Left lung (tissue), 10 donors: ENCODE results near the gene PRDM12. TPM values are rescaled to one million over a fixed set of nuclear protein-coding genes. Genes with fewer than 3 reads are reported as not detected.
A peak's percentile ranks its signal among the peaks of the same experiment; 100 is the strongest.

ENCODE experiments used
- ATAC-seq: fragments of 200-7000 bp; cut with Tn5 transposase; one replicate; pipeline ENCODE4 v1.9.1; 2020; ENCODE audit warnings: moderate library complexity
- DNase-seq, 4 donors: peaks; one replicate each; pipeline ENCODE4 v3.0.0-alpha.2; 2013 to 2020
- H3K27ac ChIP-seq, 2 donors: fragments of 200-600 bp; sonication (generic) in 1 of 2; one replicate each; pipeline versions ENCODE4 v1.5.0 to v1.8.0; 2020 to 2021
- H3K27me3 ChIP-seq, 2 donors: fragments of 200-600 bp; sonication (generic) in 1 of 2; one replicate each; pipeline versions ENCODE4 v1.5.0 to v1.8.0; 2020 to 2021
- H3K36me3 ChIP-seq, 2 donors: fragments of 200-600 bp; sonication (generic) in 1 of 2; one replicate each; pipeline versions ENCODE4 v1.5.0 to v1.8.0; 2020 to 2021
- H3K4me1 ChIP-seq, 2 donors: fragments of 200-600 bp; one replicate each; pipeline ENCODE4 v1.8.0; 2021
- H3K4me3 ChIP-seq, 2 donors: fragments of 200-600 bp; sonication (generic) in 1 of 2; one replicate each; pipeline versions ENCODE4 v1.5.0 to v1.8.0; 2020 to 2021; ENCODE audit warnings: mild to moderate bottlenecking in 1 of 2
- H3K9me3 ChIP-seq, 2 donors: fragments of 200-600 bp; sonication (generic) in 1 of 2; one replicate each; pipeline versions ENCODE4 v1.5.0 to v1.8.0; 2020 to 2021
- CTCF ChIP-seq, 2 donors: fragments of 200-600 bp; sonication (generic) in 1 of 2; IDR thresholded peaks; one replicate each; pipeline versions ENCODE4 v1.5.0 to v1.8.0; 2021; ENCODE audit warnings: antibody characterized with exemption in 2 of 2
- intact Hi-C, 2 donors: fragments of 100-400 bp; cut with DNase I; formaldehyde crosslinking; loops; one replicate each; pipeline versions ENCODE4 v1.11.2 to v1.14.2; 2022
- polyA plus RNA-seq, 6 donors: library from polyadenylated mRNA; unstranded; fragments of 120-200 nt; gene quantifications; one replicate each; pipeline ENCODE4 v1.2.1, GENCODE V29; 2013; ENCODE audit not compliant: insufficient read length in 6 of 6
- total RNA-seq, 2 donors: library from RNA; stranded (reverse); fragmentation: NEBNext Ultra II Directional; extraction: Animal tissue kit (Norgen Biotek cat#: 25700); gene quantifications; one replicate each; pipeline ENCODE4 v1.2.1, GENCODE V29; 2021
- donor health status: DM: no; HTN: yes; CAD: no.
- donor health status: DM: no; HTN: no; CAD: no.

PRDM12 gene
- total and polyA plus RNA-seq, 8 donors, result not detected

DNA sequence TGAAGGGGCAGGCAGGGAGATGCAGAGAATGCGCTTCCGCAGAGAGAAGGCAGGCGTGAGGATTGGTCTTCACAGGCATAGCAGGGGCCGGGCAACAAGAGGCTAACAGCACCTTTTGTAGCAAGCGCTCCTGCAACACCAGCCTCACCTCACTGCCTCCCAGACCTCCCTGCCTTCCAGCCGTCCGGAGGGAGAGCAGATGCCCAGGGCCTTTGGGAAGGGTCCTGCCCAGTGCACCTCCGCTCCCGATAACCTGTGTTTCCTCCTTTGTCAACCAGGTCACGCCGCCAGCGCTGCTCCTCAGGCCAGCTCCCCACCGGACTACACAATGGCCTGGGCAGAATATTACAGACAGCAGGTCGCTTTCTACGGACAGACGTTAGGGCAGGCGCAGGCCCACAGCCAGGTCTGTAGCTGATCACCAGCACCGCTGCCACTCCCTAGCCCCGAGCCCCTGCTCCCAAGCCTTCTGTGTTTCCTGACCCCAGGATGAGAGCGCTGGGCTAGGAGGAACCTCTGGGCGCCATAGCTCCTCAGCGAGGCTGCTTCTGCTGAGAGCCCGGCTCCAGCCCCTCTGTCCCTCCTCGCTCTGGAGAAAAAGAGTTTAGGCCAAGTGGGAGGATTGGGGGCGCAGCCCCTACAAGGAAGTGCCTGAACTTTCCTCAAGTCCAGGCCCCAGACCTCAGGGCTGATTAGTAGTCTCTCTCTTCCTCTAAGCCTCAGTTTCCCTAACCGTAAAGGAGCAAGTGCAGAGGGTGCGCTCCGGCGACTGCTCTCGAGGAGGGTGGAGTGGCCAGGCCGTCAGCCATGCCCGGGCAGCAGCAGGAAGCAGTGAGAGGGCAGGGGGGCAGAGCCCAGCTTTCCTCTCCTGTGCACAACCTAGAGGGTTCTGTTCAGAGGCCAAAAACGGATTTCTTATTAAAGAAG lies 28.4 kb upstream of the PRDM12 start:
- DNase-seq (peak in 1 of 4 donors; percentile 67), ATAC-seq (no peak)
- no peaks in the 10 kb centered on the region for H3K4me1 ChIP-seq
- no peak overlapping the region for H3K4me3 ChIP-seq
- TF ChIP-seq CTCF (IDR thresholded peaks at IDR 0.05), result no peak
- H3K27ac ChIP-seq, result no peak overlapping the region
- no peaks in the 10 kb centered on the region for H3K27me3 ChIP-seq
- no peaks in the 10 kb centered on the region for H3K9me3 ChIP-seq
- peaks cover 0 to 73% of the 10 kb centered on the region in 2 donors for H3K36me3 ChIP-seq
- intact Hi-C loops, result no loop called here

DNA sequence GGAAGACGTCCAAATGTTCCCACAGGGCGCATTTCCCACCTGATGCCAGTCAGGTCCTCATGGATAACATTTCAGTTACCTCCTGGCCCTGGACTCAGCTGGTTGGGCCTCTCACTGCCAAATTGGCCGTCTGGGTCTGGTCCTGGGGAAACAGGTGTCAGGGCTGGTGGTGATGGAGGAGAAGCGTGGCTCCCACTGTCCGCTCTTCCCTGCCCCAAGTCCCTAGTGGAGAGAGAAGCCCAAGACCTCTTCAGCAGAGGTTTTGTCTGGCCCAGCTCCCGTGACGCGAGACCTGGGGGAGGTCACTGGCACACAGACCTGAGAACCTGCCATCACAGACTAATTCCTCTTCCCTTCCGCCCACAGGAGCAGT lies 27.8 kb upstream of the PRDM12 start:
- DNase-seq, result peak in 1 of 4 donors; percentile 34
- Histone ChIP-seq H3K27me3 (no peaks in the 10 kb centered on the region), H3K36me3 (peaks cover 0 to 67% of the 10 kb centered on the region in 2 donors), H3K9me3 (no peaks in the 10 kb centered on the region), H3K4me1 (no peaks in the 10 kb centered on the region), H3K4me3 (no peak overlapping the region), H3K27ac (no peak overlapping the region)
- intact Hi-C loops, result no loop called here
- no peak for ATAC-seq
- no peak for TF ChIP-seq CTCF (IDR thresholded peaks at IDR 0.05)

GRCh38 chr9:130638284-130639123 lies 25.9 kb upstream of the PRDM12 start:
- no peaks in the 10 kb centered on the region for H3K27me3 ChIP-seq
- no peaks in the 10 kb centered on the region for H3K9me3 ChIP-seq
- intact Hi-C loops, result no loop called here
- TF ChIP-seq CTCF (IDR thresholded peaks at IDR 0.05), result no peak
- H3K27ac ChIP-seq, result no peak overlapping the region
- DNase-seq, result peak in 2 of 4 donors; percentile 26 to 67
- no peaks in the 10 kb centered on the region for H3K4me1 ChIP-seq
- H3K36me3 ChIP-seq, result peaks cover 0 to 48% of the 10 kb centered on the region in 2 donors
- ATAC-seq, result no peak
- H3K4me3 ChIP-seq, result no peak overlapping the region

DNA sequence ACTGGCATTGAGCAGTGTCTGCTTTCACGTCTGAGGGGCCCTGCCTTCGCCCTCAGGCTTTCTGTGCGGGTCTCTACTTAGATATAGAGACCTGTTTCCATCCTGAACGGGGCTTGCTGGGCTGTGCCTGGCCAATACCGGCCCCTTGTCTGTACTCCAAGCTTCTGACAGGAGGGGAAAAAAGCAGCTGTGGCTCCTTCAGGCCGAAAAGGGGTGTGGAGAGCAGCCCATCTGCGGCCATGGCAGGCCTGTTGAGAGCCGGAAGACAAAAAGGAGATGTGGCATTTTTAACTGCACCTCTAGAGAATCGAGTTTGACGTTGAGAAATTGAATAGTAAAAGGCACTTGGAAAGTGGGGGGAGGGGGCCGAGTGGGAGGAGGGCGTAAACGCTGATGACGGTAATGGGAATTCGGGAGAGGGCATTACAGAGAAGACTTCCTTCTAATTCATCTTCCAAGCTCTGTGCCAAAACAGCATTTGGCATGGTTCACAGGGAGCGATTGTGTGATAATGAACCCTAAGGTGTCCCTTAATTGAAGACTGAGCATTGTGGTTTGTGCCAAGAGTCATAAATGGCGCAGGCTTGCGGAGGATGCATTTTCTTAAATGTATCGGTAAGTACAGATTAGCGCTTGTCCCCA lies 25.1 kb upstream of the PRDM12 start:
- no peak for TF ChIP-seq CTCF (IDR thresholded peaks at IDR 0.05)
- no peak overlapping the region for H3K27ac ChIP-seq
- H3K27me3 ChIP-seq, result no peaks in the 10 kb centered on the region
- intact Hi-C loops, result no loop called here
- ATAC-seq (no peak), DNase-seq (peak in 1 of 4 donors; percentile 31)
- H3K9me3 ChIP-seq, result no peaks in the 10 kb centered on the region
- no peak overlapping the region for H3K4me3 ChIP-seq
- H3K4me1 ChIP-seq, result no peaks in the 10 kb centered on the region
- peaks cover 0 to 41% of the 10 kb centered on the region in 2 donors for H3K36me3 ChIP-seq
